BE2C (cell line): ENCODE measurements around the gene TTC34.

ENCODE experiments used
- DNase-seq: peaks from one replicate; pipeline ENCODE4 v3.0.0-alpha.2; 2020
- H3K27me3 ChIP-seq: fragments of 250-450 bp; sonication (Bioruptor Pico); 2 replicates; pipeline ENCODE4 v1.5.1; 2020; ENCODE audit warnings: mild to moderate bottlenecking
- H3K36me3 ChIP-seq: fragments of 250-450 bp; sonication (Bioruptor Pico); 2 replicates; pipeline ENCODE4 v1.5.1; 2020; ENCODE audit warnings: mild to moderate bottlenecking
- H3K4me1 ChIP-seq: fragments of 250-450 bp; sonication (Bioruptor Pico); 2 replicates; pipeline ENCODE4 v1.5.1; 2020
- H3K4me3 ChIP-seq: 2 replicates; pipeline ENCODE4 v1.5.1; 2011; ENCODE audit warnings: low read depth, low read length
- H3K9me3 ChIP-seq: fragments of 250-450 bp; sonication (Bioruptor Pico); 2 replicates; pipeline ENCODE4 v1.5.1; 2020
- CTCF ChIP-seq: IDR thresholded peaks from 2 replicates; pipeline ENCODE4 v1.5.1; 2012; ENCODE audit warnings: mild to moderate bottlenecking, low read depth, low read length

The TTC34 gene

GRCh38 chr1:2641381-2642130 is 159.9 kb downstream of the TTC34 start:
- H3K36me3 ChIP-seq: no peaks in the 10 kb centered on the region
- H3K4me1 ChIP-seq: no peaks in the 10 kb centered on the region
- no peak overlapping the region for H3K4me3 ChIP-seq
- H3K27me3 ChIP-seq: no peaks in the 10 kb centered on the region
- DNase-seq: no peak
- no peaks in the 10 kb centered on the region for H3K9me3 ChIP-seq
- TF ChIP-seq CTCF: no peak

DNA sequence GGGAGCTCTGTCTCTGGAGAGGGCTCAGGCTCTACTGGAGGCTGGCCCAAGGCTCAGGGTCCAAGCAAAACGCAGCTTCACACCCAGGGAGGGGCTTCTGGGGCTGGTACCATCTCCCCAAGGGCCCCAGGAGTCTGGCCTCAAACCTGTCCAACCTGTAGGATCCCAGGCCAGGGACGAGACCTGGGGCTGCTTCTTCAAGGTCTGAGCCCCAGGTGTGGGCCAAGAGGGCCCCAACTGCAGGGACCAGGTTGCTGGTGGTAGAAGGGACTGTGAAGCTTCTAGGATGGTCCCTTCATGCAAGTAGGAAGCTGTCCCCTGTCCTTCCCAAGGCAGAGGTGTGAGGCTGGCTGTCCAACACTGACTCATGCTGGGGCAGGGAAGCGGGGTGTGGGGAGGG is 160.9 kb downstream of the TTC34 start:
- no peaks in the 10 kb centered on the region for H3K9me3 ChIP-seq
- no peaks in the 10 kb centered on the region for H3K4me1 ChIP-seq
- no peak for DNase-seq
- no peaks in the 10 kb centered on the region for H3K36me3 ChIP-seq
- H3K27me3 ChIP-seq: no peaks in the 10 kb centered on the region
- no peak overlapping the region for H3K4me3 ChIP-seq
- no peak for TF ChIP-seq CTCF

- Histone ChIP-seq H3K9me3 (no peaks in the 10 kb centered on the region), H3K4me1 (no peaks in the 10 kb centered on the region), H3K36me3 (no peaks in the 10 kb centered on the region), H3K27me3 (no peaks in the 10 kb centered on the region), H3K4me3 (no peak overlapping the region)
- DNase-seq: no peak
- no peak for TF ChIP-seq CTCF
Observed at GRCh38 chr1:2639607-2640521, 161.6 kb downstream of the TTC34 start.

GRCh38 chr1:2639203-2639602 is 162.3 kb downstream of the TTC34 start:
- DNase-seq: no peak
- Histone ChIP-seq H3K36me3 (no peaks in the 10 kb centered on the region), H3K4me1 (no peaks in the 10 kb centered on the region), H3K9me3 (no peaks in the 10 kb centered on the region), H3K4me3 (no peak overlapping the region), H3K27me3 (no peaks in the 10 kb centered on the region)
- TF ChIP-seq CTCF: no peak

GRCh38 chr1:2638466-2639115 is 162.9 kb downstream of the TTC34 start:
- DNase-seq: no peak
- no peaks in the 10 kb centered on the region for H3K27me3 ChIP-seq

More at GRCh38 chr1:2638466-2639115, 162.9 kb downstream of the TTC34 start:
- Histone ChIP-seq H3K4me1 (no peaks in the 10 kb centered on the region), H3K36me3 (no peaks in the 10 kb centered on the region), H3K9me3 (no peaks in the 10 kb centered on the region), H3K4me3 (no peak overlapping the region)
- TF ChIP-seq CTCF: no peak
